OCI-LY3 (cell line): Measurements from ENCODE around the gene PVALB.

ENCODE experiments used
- CTCF ChIP-seq: fragments of 200-600, 300-600 bp; sonication (generic); IDR thresholded peaks from 2 replicates; pipeline ENCODE4 v1.5.1; 2014; ENCODE audit warnings: antibody characterized with exemption, low read length, low read depth
- EZH2phosphoT487 ChIP-seq: fragments of 200-600 bp; shearing (Covaris generic); IDR thresholded peaks from 2 replicates; pipeline ENCODE4 v1.6.1; 2018; ENCODE audit warnings: antibody characterized with exemption, mixed run types, low read depth

GRCh38 chr22:36795633-36796032 is 21.2 kb downstream of the PVALB start:
- TF ChIP-seq CTCF (no peak), EZH2phosphoT487 (no peak)
